ENCODE measurements around the gene PTX4.

Gene PTX4

GRCh38 chr16:1524366-1524765 lies 35.6 kb upstream of the PTX4 start:
- no peak for DNase-seq (ENCODE audit: low read depth in 2 of 2)

- no peak for DNase-seq (ENCODE audit: low read depth in 2 of 2)
Observed at GRCh38 chr16:1523581-1524245, 35.0 kb upstream of the PTX4 start.

GRCh38 chr16:1520461-1520860 lies 31.7 kb upstream of the PTX4 start:
- DNase-seq (ENCODE audit: low read depth in 2 of 2): no peak

- no peak for DNase-seq (ENCODE audit: low read depth in 2 of 2)
Observed at GRCh38 chr16:1519831-1520230, 31.1 kb upstream of the PTX4 start.

- no peak for DNase-seq (ENCODE audit: low read depth in 2 of 2)
Observed at GRCh38 chr16:1518626-1519135, 29.9 kb upstream of the PTX4 start.

GRCh38 chr16:1514507-1514906 lies 25.8 kb upstream of the PTX4 start:
- DNase-seq (ENCODE audit: low read depth in 2 of 2): no peak

GRCh38 chr16:1512774-1513173 lies 24.0 kb upstream of the PTX4 start:
- no peak for DNase-seq (ENCODE audit: low read depth in 2 of 2)

GRCh38 chr16:1511662-1512569 lies 23.2 kb upstream of the PTX4 start:
- no peak for DNase-seq (ENCODE audit: low read depth in 2 of 2)

GRCh38 chr16:1510941-1511351 lies 22.2 kb upstream of the PTX4 start:
- DNase-seq (ENCODE audit: low read depth in 2 of 2): no peak

GRCh38 chr16:1510272-1510671 lies 21.5 kb upstream of the PTX4 start:
- DNase-seq (ENCODE audit: low read depth in 2 of 2): no peak

GRCh38 chr16:1509307-1510221 lies 20.8 kb upstream of the PTX4 start:
- DNase-seq (ENCODE audit: low read depth in 2 of 2): no peak

- no peak for DNase-seq (ENCODE audit: low read depth in 2 of 2)
Observed at GRCh38 chr16:1508494-1509187, 19.9 kb upstream of the PTX4 start.

- no peak for DNase-seq (ENCODE audit: low read depth in 2 of 2)
Observed at GRCh38 chr16:1506494-1507213, 17.9 kb upstream of the PTX4 start.

GRCh38 chr16:1505912-1506311 lies 17.2 kb upstream of the PTX4 start:
- no peak for DNase-seq (ENCODE audit: low read depth in 2 of 2)

- no peak for DNase-seq (ENCODE audit: low read depth in 2 of 2)
Observed at GRCh38 chr16:1505073-1505844, 16.5 kb upstream of the PTX4 start.

GRCh38 chr16:1503110-1503955 lies 14.6 kb upstream of the PTX4 start:
- no peak for DNase-seq (ENCODE audit: low read depth in 2 of 2)

GRCh38 chr16:1502092-1503004 lies 13.6 kb upstream of the PTX4 start:
- no peak for DNase-seq (ENCODE audit: low read depth in 2 of 2)

- no peak for DNase-seq (ENCODE audit: low read depth in 2 of 2)
Observed at GRCh38 chr16:1501630-1502029, 12.9 kb upstream of the PTX4 start.
